GM23338 (cell line): Measurements from ENCODE around the gene SGO2. TPM values are rescaled to one million over a fixed set of nuclear protein-coding genes. Genes with fewer than 3 reads are reported as not detected.

Experiments used
- ATAC-seq: fragments of 200-7000 bp; cut with Tn5 transposase; 3 replicates; pipeline ENCODE4 v1.9.1; 2020
- DNase-seq: peaks from one replicate; pipeline ENCODE4 v3.0.0-alpha.2; 2015; ENCODE audit warnings: low spot score
- H2AFZ ChIP-seq: fragments of 200-600 bp; sonication (generic); 2 replicates; pipeline ENCODE4 v1.8.0; 2016; ENCODE audit warnings: antibody characterized with exemption, mild to moderate bottlenecking, moderate library complexity
- H3F3A ChIP-seq: fragments of 200-600 bp; sonication (generic); replicated peaks from 2 replicates; pipeline ENCODE4 v1.8.0; 2017; ENCODE audit warnings: antibody characterized with exemption, mixed run types, low read depth
- H3K27ac ChIP-seq: fragments of 200-600 bp; sonication (generic); 2 replicates; pipeline ENCODE4 v1.6.1; 2016; ENCODE audit warnings: low read depth
- H3K27me3 ChIP-seq: fragments of 200-600 bp; sonication (generic); 2 replicates; pipeline ENCODE4 v1.8.0; 2016; ENCODE audit warnings: mild to moderate bottlenecking, mixed run types, moderate library complexity; ENCODE audit not compliant: insufficient read depth
- H3K36me3 ChIP-seq: fragments of 200-600 bp; sonication (generic); 2 replicates; pipeline ENCODE4 v1.8.0; 2016; ENCODE audit warnings: mild to moderate bottlenecking; ENCODE audit not compliant: insufficient read depth
- H3K4me1 ChIP-seq: fragments of 200-600 bp; sonication (generic); 2 replicates; pipeline ENCODE4 v1.8.0; 2016; ENCODE audit warnings: mild to moderate bottlenecking, moderate library complexity; ENCODE audit not compliant: insufficient read depth
- H3K4me2 ChIP-seq: fragments of 200-600 bp; sonication (generic); 2 replicates; pipeline ENCODE4 v1.7.1; 2017; ENCODE audit warnings: mixed run types
- H3K4me3 ChIP-seq: fragments of 200-600 bp; sonication (generic); 2 replicates; pipeline ENCODE4 v1.6.1; 2016; ENCODE audit warnings: mixed run types
- H3K79me2 ChIP-seq: fragments of 200-600 bp; sonication (generic); replicated peaks from 2 replicates; pipeline ENCODE4 v1.8.0; 2017; ENCODE audit warnings: mild to moderate bottlenecking; ENCODE audit not compliant: insufficient read depth
- H3K9me2 ChIP-seq: fragments of 200-600 bp; sonication (generic); 2 replicates; pipeline ENCODE4 v1.8.0; 2017; ENCODE audit not compliant: insufficient read depth
- H4K20me1 ChIP-seq: fragments of 200-600 bp; sonication (generic); replicated peaks from 2 replicates; pipeline ENCODE4 v1.8.0; 2017; ENCODE audit warnings: mild to moderate bottlenecking; ENCODE audit not compliant: insufficient read depth
- H3K27ac Mint-ChIP-seq: 2 replicates; pipeline ENCODE4 v1.8.0; 2020; ENCODE audit warnings: inconsistent platforms, mild to moderate bottlenecking, moderate library complexity, mixed read lengths
- H3K27me3 Mint-ChIP-seq: 3 replicates; pipeline ENCODE4 v1.8.0; 2022; ENCODE audit warnings: low read depth, mild to moderate bottlenecking, moderate library complexity, mixed read lengths, inconsistent platforms; ENCODE audit not compliant: insufficient read depth, poor library complexity
- H3K36me3 Mint-ChIP-seq: 3 replicates; pipeline ENCODE4 v1.8.0; 2021; ENCODE audit warnings: low read depth, mild to moderate bottlenecking, inconsistent platforms, moderate library complexity, mixed read lengths
- H3K4me1 Mint-ChIP-seq: 3 replicates; pipeline ENCODE4 v1.8.0; 2020; ENCODE audit warnings: mild to moderate bottlenecking, inconsistent platforms, mixed read lengths
- H3K4me3 Mint-ChIP-seq: 3 replicates; pipeline ENCODE4 v1.8.0; 2021; ENCODE audit warnings: moderate library complexity, mild to moderate bottlenecking, inconsistent platforms, mixed read lengths
- H3K9me3 Mint-ChIP-seq: 3 replicates; pipeline ENCODE4 v1.8.0; 2020; ENCODE audit warnings: moderate library complexity, mild to moderate bottlenecking, inconsistent platforms, mixed read lengths
- CREB1 ChIP-seq: fragments of 250-450 bp; sonication (Bioruptor Pico); IDR thresholded peaks from 2 replicates; pipeline ENCODE4 v1.5.0; 2020; ENCODE audit warnings: low read depth, mild to moderate bottlenecking, moderate library complexity
- CTCF ChIP-seq, 2 experiments: fragments of 200-600 bp in 1 of 2; sonication (generic) in 1 of 2; conservative IDR thresholded peaks; 2 replicates each; pipeline versions ENCODE4 v1.5.1 to v1.6.1; 2016 to 2017; ENCODE audit warnings: antibody characterized with exemption in 2 of 2, low read depth in 2 of 2, mild to moderate bottlenecking in 2 of 2, moderate library complexity in 1 of 2
- ETS1 ChIP-seq: IDR thresholded peaks from 2 replicates; pipeline ENCODE4 v1.6.1; 2016; ENCODE audit warnings: antibody characterized with exemption
- EZH2 ChIP-seq: fragments of 200-600 bp; sonication (generic); IDR thresholded peaks from one replicate; pipeline ENCODE4 v1.8.0; 2017; ENCODE audit warnings: antibody characterized with exemption, mild to moderate bottlenecking, low read depth; ENCODE audit not compliant: unreplicated experiment
- EZH2phosphoT487 ChIP-seq: fragments of 200-600 bp; sonication (generic); IDR thresholded peaks from one replicate; pipeline ENCODE4 v1.8.1; 2018; ENCODE audit warnings: antibody characterized with exemption; ENCODE audit not compliant: unreplicated experiment
- JUNB ChIP-seq: IDR thresholded peaks from one replicate; pipeline ENCODE4 v1.6.1; 2016; ENCODE audit warnings: antibody characterized with exemption; ENCODE audit not compliant: unreplicated experiment
- NANOG ChIP-seq: IDR thresholded peaks from 2 replicates; pipeline ENCODE4 v1.6.1; 2016; ENCODE audit warnings: antibody characterized with exemption, borderline replicate concordance
- POLR2AphosphoS5 ChIP-seq: IDR thresholded peaks from 2 replicates; pipeline ENCODE4 v1.6.1; 2016; ENCODE audit warnings: antibody characterized with exemption, low read depth
- REST ChIP-seq: IDR thresholded peaks from one replicate; pipeline ENCODE4 v1.6.1; 2018; ENCODE audit warnings: antibody characterized with exemption; ENCODE audit not compliant: unreplicated experiment
- STAT1 ChIP-seq: IDR thresholded peaks from one replicate; pipeline ENCODE4 v1.6.1; 2016; ENCODE audit warnings: antibody characterized with exemption; ENCODE audit not compliant: unreplicated experiment
- ZNF114 ChIP-seq: fragments of 250-450 bp; sonication (Bioruptor Pico); IDR thresholded peaks from 2 replicates; pipeline ENCODE4 v1.5.0; 2020; ENCODE audit warnings: mild to moderate bottlenecking, moderate library complexity
- ZNF331 ChIP-seq: fragments of 250-450 bp; sonication (Bioruptor Pico); IDR thresholded peaks from 2 replicates; pipeline ENCODE4 v1.5.0; 2020; ENCODE audit warnings: low read depth, mild to moderate bottlenecking, moderate library complexity
- ZNF462 ChIP-seq: fragments of 250-450 bp; sonication (Bioruptor Pico); IDR thresholded peaks from 2 replicates; pipeline ENCODE4 v1.5.0; 2020; ENCODE audit warnings: mild to moderate bottlenecking, moderate library complexity
- polyA plus RNA-seq: library from polyadenylated mRNA; unstranded; fragments of >200 nt; fragmentation: Nextera tagmentation; extraction: Ambion mirVana; gene quantifications from 2 replicates; pipeline ENCODE4 v1.2.1, GENCODE V29; 2016
- total RNA-seq: library from RNA; depleted of rRNA; stranded (reverse); fragments of >200 nt; shearing (Covaris generic); gene quantifications from 2 replicates; pipeline ENCODE4 v1.2.3, GENCODE V29; 2014

SGO2 gene
- total and polyA plus RNA-seq, 2 experiments from 2014 or later: 32.6 to 47.7 TPM

GRCh38 chr2:200618054-200618419 lies 92.0 kb downstream of the SGO2 start:
- Histone ChIP-seq H3K4me3 (no peak overlapping the region), H3K27me3 (no peaks in the 10 kb centered on the region), H3K9me2 (no peaks in the 10 kb centered on the region), H3K36me3 (no peaks in the 10 kb centered on the region), H3K4me1 (no peaks in the 10 kb centered on the region), H3K4me2 (no peak overlapping the region), H4K20me1 (no peaks in the 10 kb centered on the region), H3F3A (no peaks in the 10 kb centered on the region), H3K79me2 (no peaks in the 10 kb centered on the region), H3K27ac (no peak overlapping the region), H2AFZ (no peak overlapping the region)
- Mint-ChIP-seq H3K27me3 (no peaks in the 10 kb centered on the region), H3K4me3 (no peak overlapping the region), H3K9me3 (no peaks in the 10 kb centered on the region), H3K4me1 (no peaks in the 10 kb centered on the region), H3K36me3 (no peaks in the 10 kb centered on the region), H3K27ac (no peak overlapping the region)
- ATAC-seq: no peak
- no peak for DNase-seq
- TF ChIP-seq ZNF462 (CRISPR knock-in tag) (no peak), ETS1 (no peak), NANOG (no peak), ZNF331 (CRISPR knock-in tag) (no peak), CTCF (conservative IDR thresholded peaks at IDR 0.05; ENCODE audit: low read depth in 2 of 2) (no peak), STAT1 (no peak), ZNF114 (no peak), EZH2phosphoT487 (no peak), EZH2 (no peak), REST (no peak), POLR2AphosphoS5 (no peak), JUNB (no peak), CREB1 (CRISPR knock-in tag) (no peak)
